Muscle of leg (tissue), 16 donors: ENCODE measurements around the gene COX5B. TPM values are rescaled to one million over a fixed set of nuclear protein-coding genes. Genes with fewer than 3 reads are reported as not detected.
"Not testable (repeated sequence)": the region's sequence is repeated elsewhere in the genome, so short reads cannot be mapped to it uniquely, and the experiment has no call there.

Experiments used
- DNase-seq: peaks from one replicate; pipeline ENCODE4 v3.0.0; 2013
- H3K27ac ChIP-seq: one replicate; pipeline ENCODE4 v1.5.1; 2013; ENCODE audit warnings: mild to moderate bottlenecking, low read length, control low read depth
- H3K27me3 ChIP-seq: one replicate; pipeline ENCODE4 v1.6.1; 2013; ENCODE audit warnings: low read length; ENCODE audit not compliant: control insufficient read depth, insufficient read depth
- H3K36me3 ChIP-seq: one replicate; pipeline ENCODE4 v1.6.1; 2013; ENCODE audit warnings: low read length; ENCODE audit not compliant: control insufficient read depth, insufficient read depth
- H3K4me1 ChIP-seq: one replicate; pipeline ENCODE4 v1.6.1; 2013; ENCODE audit warnings: low read length; ENCODE audit not compliant: control insufficient read depth, insufficient read depth
- H3K4me3 ChIP-seq: one replicate; pipeline ENCODE4 v1.5.1; 2013; ENCODE audit warnings: low read length, control low read depth
- H3K9me3 ChIP-seq: replicated peaks from 2 replicates; pipeline ENCODE4 v1.6.1; 2013; ENCODE audit warnings: low read depth, low read length; ENCODE audit not compliant: control insufficient read depth
- WGBS: methylation state at CpG from one replicate; pipeline ENCODE4 v1.1.5; 2013; ENCODE audit warnings: missing lambda C conversion rate; ENCODE audit not compliant: insufficient coverage; 5-methylcytosine and 5-hydroxymethylcytosine counted together
- long read RNA-seq, 11 donors: transcript quantifications; one replicate each; lab custom pipeline, GENCODE V29; 2026
- polyA plus RNA-seq, 8 donors: library from polyadenylated mRNA; unstranded; fragments of 120-200 nt; gene quantifications; one replicate each; pipeline versions ENCODE4 v1.2.1 to v1.2.3, GENCODE V29; 2013; ENCODE audit warnings: inconsistent platforms in 1 of 8, low replicate concordance in 1 of 8; ENCODE audit not compliant: insufficient read length in 8 of 8, insufficient read depth in 1 of 8
- total RNA-seq: library from RNA; stranded (reverse); fragments of 120-200 nt; gene quantifications from one replicate; pipeline ENCODE4 v1.2.4, GENCODE V29; 2013

COX5B gene
- total RNA-seq (325 TPM), polyA plus RNA-seq (100 to 1,000 TPM; 140 to 216 (median 183) TPM)
- long read RNA-seq, donor 1, transcript COX5B-201 (4 exons, 712 nt) = major isoform, 103 of 108 reads
- long read RNA-seq, donor 1, partial matches to known transcripts = 5 of 108 reads
- long read RNA-seq, donor 1, other reads (novel, unspliced or antisense) = 0 of 108 reads
- long read RNA-seq, donor 2, transcript COX5B-201 (4 exons, 712 nt) = major isoform, 31 of 31 reads
- long read RNA-seq, donor 2, partial matches to known transcripts = 0 of 31 reads
- long read RNA-seq, donor 2, other reads (novel, unspliced or antisense) = 0 of 31 reads
- long read RNA-seq, donor 3, transcript COX5B-201 (4 exons, 712 nt) = major isoform, 148 of 148 reads
- long read RNA-seq, donor 3, partial matches to known transcripts = 0 of 148 reads
- long read RNA-seq, donor 3, other reads (novel, unspliced or antisense) = 0 of 148 reads
- long read RNA-seq, donor 4, transcript COX5B-201 (4 exons, 712 nt) = major isoform, 224 of 246 reads
- long read RNA-seq, donor 4, partial matches to known transcripts = 17 of 246 reads
- long read RNA-seq, donor 4, other reads (novel, unspliced or antisense) = 5 of 246 reads
- long read RNA-seq, donor 5, transcript COX5B-201 (4 exons, 712 nt) = major isoform, 448 of 486 reads
- long read RNA-seq, donor 5, partial matches to known transcripts = 37 of 486 reads
- long read RNA-seq, donor 5, other reads (novel, unspliced or antisense) = 0 of 486 reads
- long read RNA-seq, donor 6, transcript COX5B-201 (4 exons, 712 nt) = major isoform, 602 of 649 reads
- long read RNA-seq, donor 6, partial matches to known transcripts = 36 of 649 reads
- long read RNA-seq, donor 6, other reads (novel, unspliced or antisense) = 10 of 649 reads
- long read RNA-seq, donor 7, transcript COX5B-201 (4 exons, 712 nt) = major isoform, 393 of 435 reads
- long read RNA-seq, donor 7, partial matches to known transcripts = 35 of 435 reads
- long read RNA-seq, donor 7, other reads (novel, unspliced or antisense) = 7 of 435 reads
- long read RNA-seq, donor 8, transcript COX5B-201 (4 exons, 712 nt) = major isoform, 209 of 228 reads
- long read RNA-seq, donor 8, partial matches to known transcripts = 18 of 228 reads
- long read RNA-seq, donor 8, other reads (novel, unspliced or antisense) = 0 of 228 reads
- long read RNA-seq, donor 9, transcript COX5B-201 (4 exons, 712 nt) = major isoform, 191 of 214 reads
- long read RNA-seq, donor 9, partial matches to known transcripts = 23 of 214 reads
- long read RNA-seq, donor 9, other reads (novel, unspliced or antisense) = 0 of 214 reads
- long read RNA-seq, donor 10, transcript COX5B-201 (4 exons, 712 nt) = major isoform, 397 of 443 reads
- long read RNA-seq, donor 10, partial matches to known transcripts = 46 of 443 reads
- long read RNA-seq, donor 10, other reads (novel, unspliced or antisense) = 0 of 443 reads
- long read RNA-seq, donor 11, transcript COX5B-201 (4 exons, 712 nt) = major isoform, 277 of 297 reads
- long read RNA-seq, donor 11, partial matches to known transcripts = 20 of 297 reads
- long read RNA-seq, donor 11, other reads (novel, unspliced or antisense) = 0 of 297 reads

GRCh38 chr2:97645695-97646629 is at the start of gene COX5B:
TSS of gene COX5B (plus strand) at chr2:97646062. CDS start at chr2:97646087, 25 bp downstream.
- WGBS = 1% methylated on average over 55 of the region's 63 CpGs
- DNase-seq = peak; percentile 99
- Histone ChIP-seq H3K36me3 (peaks cover 36% of the 10 kb centered on the region), H3K9me3 (no peaks in the 10 kb centered on the region), H3K27ac (peak within 1 kb of the TSS; percentile 96), H3K4me1 (peaks cover 13% of the 10 kb centered on the region), H3K27me3 (no peaks in the 10 kb centered on the region), H3K4me3 (peak within 1 kb of the TSS; percentile 99)

- not testable (repeated sequence) for H3K27ac ChIP-seq, H3K9me3 ChIP-seq, H3K36me3 ChIP-seq, H3K27me3 ChIP-seq, DNase-seq, H3K4me1 ChIP-seq, H3K4me3 ChIP-seq
- WGBS = no CpG with 5 or more reads among the region's 4 CpGs
Observed at GRCh38 chr2:97596180-97596579, 49.7 kb upstream of the COX5B start.

GRCh38 chr2:97601537-97601936 is 44.3 kb upstream of the COX5B start:
- not testable (repeated sequence) for DNase-seq, H3K27me3 ChIP-seq, H3K9me3 ChIP-seq, H3K27ac ChIP-seq, H3K36me3 ChIP-seq, H3K4me1 ChIP-seq, H3K4me3 ChIP-seq
- no CpG with 5 or more reads among the region's 10 CpGs for WGBS

GRCh38 chr2:97605109-97605508 is 40.8 kb upstream of the COX5B start:
- not testable (repeated sequence) for DNase-seq, H3K27me3 ChIP-seq, H3K4me3 ChIP-seq, H3K9me3 ChIP-seq, H3K36me3 ChIP-seq, H3K27ac ChIP-seq, H3K4me1 ChIP-seq
- WGBS = no CpG with 5 or more reads among the region's 8 CpGs

GRCh38 chr2:97605524-97606339 is 40.1 kb upstream of the COX5B start:
- WGBS = no CpG with 5 or more reads among the region's 12 CpGs

GRCh38 chr2:97608745-97609144 is 37.1 kb upstream of the COX5B start:
- not testable (repeated sequence) for H3K4me3 ChIP-seq, DNase-seq, H3K9me3 ChIP-seq, H3K4me1 ChIP-seq, H3K27me3 ChIP-seq, H3K36me3 ChIP-seq, H3K27ac ChIP-seq
- 92% methylated on average over 1 of the region's 4 CpGs for WGBS

More at GRCh38 chr2:97605524-97606339, 40.1 kb upstream of the COX5B start:
- not testable (repeated sequence) for H3K27me3 ChIP-seq, H3K4me3 ChIP-seq, DNase-seq, H3K27ac ChIP-seq, H3K4me1 ChIP-seq, H3K9me3 ChIP-seq, H3K36me3 ChIP-seq

- H3K27me3 ChIP-seq, H3K36me3 ChIP-seq, H3K4me3 ChIP-seq, H3K27ac ChIP-seq, H3K4me1 ChIP-seq, DNase-seq, H3K9me3 ChIP-seq: not testable (repeated sequence)
- WGBS = no CpG with 5 or more reads among the region's 7 CpGs
Observed at GRCh38 chr2:97611895-97612294, 34.0 kb upstream of the COX5B start.

GRCh38 chr2:97615746-97616145 is 30.1 kb upstream of the COX5B start:
- H3K4me1 ChIP-seq, H3K9me3 ChIP-seq, H3K4me3 ChIP-seq, H3K36me3 ChIP-seq, DNase-seq, H3K27ac ChIP-seq, H3K27me3 ChIP-seq: not testable (repeated sequence)
- WGBS = no CpG with 5 or more reads among the region's 8 CpGs
